Testis (tissue), 2 donors: ENCODE results near the gene HSFX1.
"Not testable (repeated sequence)": the region's sequence is repeated elsewhere in the genome, so short reads cannot be mapped to it uniquely, and the experiment has no call there.

ENCODE experiments used
- POLR2A ChIP-seq: fragments of 450-650 bp; IDR thresholded peaks from one replicate; pipeline ENCODE4 v1.6.1; 2017; ENCODE audit warnings: antibody characterized with exemption, mild to moderate bottlenecking, moderate library complexity
- TF ChIP-seq, protein P1 (sequence below), 3 experiments: fragments of 450-650 bp in 2 of 3; fragments of 200-600 bp in 1 of 3; sonication (generic) in 1 of 3; IDR thresholded peaks; one replicate each; pipeline ENCODE4 v1.5.1; 2016 to 2019; ENCODE audit warnings: antibody characterized with exemption in 3 of 3, mild to moderate bottlenecking in 2 of 3, moderate library complexity in 1 of 3

DNA sequence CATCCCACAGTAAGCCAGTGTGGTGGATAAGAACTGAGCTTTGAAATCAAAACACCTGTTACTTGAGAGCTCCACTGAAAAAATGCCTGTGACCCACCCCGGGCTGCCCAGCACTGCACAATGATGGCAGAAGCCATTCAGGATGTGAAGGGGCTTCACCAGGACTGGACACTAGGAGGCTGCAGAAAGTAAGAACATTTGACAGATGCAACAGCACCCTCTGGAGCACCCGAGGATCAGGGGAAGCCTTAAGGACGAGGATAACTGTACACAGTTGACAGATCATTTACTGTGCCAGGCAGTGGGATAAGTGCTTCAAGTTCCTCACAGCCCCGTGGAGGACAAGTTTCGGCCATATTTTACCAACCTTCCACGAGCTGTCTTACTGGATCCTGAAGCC is 31.6 kb upstream of the HSFX1 start:
- TF ChIP-seq POLR2A = not testable (repeated sequence)
- TF ChIP-seq, protein P1, sequence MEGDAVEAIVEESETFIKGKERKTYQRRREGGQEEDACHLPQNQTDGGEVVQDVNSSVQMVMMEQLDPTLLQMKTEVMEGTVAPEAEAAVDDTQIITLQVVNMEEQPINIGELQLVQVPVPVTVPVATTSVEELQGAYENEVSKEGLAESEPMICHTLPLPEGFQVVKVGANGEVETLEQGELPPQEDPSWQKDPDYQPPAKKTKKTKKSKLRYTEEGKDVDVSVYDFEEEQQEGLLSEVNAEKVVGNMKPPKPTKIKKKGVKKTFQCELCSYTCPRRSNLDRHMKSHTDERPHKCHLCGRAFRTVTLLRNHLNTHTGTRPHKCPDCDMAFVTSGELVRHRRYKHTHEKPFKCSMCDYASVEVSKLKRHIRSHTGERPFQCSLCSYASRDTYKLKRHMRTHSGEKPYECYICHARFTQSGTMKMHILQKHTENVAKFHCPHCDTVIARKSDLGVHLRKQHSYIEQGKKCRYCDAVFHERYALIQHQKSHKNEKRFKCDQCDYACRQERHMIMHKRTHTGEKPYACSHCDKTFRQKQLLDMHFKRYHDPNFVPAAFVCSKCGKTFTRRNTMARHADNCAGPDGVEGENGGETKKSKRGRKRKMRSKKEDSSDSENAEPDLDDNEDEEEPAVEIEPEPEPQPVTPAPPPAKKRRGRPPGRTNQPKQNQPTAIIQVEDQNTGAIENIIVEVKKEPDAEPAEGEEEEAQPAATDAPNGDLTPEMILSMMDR (IDR thresholded peaks at IDR 0.05) = not testable (repeated sequence)
